ENCODE results near the gene DNAH2.
A peak's percentile ranks its signal among the peaks of the same experiment; 100 is the strongest.

DNAH2 gene

DNA sequence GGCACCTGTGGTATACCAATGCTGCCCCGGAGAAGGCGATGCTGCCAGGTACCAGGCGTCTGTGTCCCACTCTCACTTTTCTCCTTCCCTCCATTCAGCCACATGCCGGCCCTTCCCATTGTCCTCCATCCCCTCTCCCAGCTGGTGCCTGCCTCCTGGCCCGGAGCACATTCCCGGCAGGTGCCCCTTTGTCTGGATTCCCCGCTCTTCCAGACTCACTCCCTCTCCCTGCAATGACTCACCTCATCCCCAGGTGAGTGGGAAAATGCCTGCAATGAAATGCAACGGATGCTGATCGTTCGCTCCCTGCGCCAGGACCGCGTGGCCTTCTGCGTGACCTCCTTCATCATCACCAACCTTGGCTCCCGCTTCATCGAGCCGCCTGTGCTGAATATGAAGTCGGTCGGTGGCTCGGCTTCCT lies 106.0 kb downstream of the DNAH2 start:
- DNase-seq, result no peak

DNA sequence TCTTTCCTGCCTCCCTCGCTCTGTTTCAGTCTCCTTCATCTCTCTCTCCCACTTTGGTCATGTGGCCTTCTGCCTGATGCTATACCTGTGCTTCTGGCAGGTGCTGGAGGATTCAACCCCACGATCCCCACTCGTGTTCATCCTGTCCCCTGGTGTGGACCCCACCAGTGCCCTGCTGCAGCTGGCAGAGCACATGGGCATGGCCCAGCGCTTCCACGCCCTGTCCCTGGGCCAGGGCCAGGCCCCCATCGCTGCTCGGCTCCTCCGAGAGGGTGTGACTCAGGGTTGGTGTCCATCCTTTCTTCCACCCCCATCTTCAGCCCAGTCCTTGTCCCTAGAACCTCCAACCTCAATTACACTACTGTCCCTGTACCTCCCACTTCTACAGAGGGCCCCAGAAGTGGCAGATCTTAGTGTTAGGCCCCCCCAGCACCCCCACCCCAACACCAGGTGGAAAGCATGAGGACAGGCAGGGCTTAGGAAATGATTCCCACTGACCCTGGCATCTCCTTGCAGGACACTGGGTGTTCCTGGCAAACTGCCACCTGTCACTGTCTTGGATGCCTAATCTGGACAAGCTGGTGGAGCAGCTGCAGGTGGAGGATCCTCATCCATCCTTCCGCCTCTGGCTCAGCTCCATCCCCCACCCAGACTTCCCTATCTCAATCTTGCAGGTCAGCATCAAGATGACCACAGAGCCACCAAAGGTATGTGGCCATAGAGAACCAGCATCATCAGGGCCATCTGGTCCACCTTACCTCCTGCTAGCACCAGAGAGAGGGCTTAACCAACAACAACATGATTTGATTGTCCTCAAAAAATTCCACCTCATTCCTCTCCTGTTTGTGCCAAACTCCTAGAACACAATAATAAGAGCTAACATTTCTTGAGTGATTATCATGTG lies 106.7 kb downstream of the DNAH2 start:
- DNase-seq, result peak in 1 of 2 experiments; percentile 4

DNA sequence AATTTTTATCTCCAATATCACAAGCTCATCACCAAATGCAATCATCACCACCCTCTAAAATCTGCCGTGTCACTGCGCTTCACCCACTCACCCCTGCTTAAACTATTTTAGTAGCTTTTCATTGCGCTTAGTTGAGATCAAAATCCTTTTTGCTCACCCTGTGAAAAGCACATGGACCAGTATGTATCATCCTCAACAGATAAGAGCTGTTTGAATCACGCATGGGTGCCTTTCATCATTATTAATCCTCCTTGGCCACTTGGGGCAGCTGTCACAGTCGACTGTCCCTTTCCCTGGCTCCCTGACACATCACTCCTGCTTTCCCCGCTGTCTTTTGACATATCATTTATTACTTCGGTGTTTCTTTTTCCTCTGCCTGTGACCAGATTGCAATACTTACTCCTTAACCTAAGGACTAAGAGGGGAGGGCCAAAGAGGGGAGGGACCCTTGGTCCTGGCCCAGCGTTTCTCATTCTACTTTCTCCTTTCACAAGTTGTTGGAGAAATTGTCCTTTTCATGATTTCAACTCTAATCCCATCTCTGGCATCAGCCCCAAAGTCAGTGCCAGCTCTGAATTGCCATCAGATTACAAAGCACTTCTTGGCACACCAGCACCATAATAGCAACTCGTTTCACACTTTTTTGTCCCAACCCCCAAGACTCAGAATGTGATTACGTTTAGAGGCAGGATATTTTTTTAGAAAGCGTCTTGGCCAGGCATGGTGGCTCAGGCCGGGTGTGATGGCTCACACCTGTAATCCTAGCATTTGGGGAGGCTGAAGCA lies 107.9 kb downstream of the DNAH2 start:
- peak in 1 of 2 experiments; percentile 18 for DNase-seq

DNA sequence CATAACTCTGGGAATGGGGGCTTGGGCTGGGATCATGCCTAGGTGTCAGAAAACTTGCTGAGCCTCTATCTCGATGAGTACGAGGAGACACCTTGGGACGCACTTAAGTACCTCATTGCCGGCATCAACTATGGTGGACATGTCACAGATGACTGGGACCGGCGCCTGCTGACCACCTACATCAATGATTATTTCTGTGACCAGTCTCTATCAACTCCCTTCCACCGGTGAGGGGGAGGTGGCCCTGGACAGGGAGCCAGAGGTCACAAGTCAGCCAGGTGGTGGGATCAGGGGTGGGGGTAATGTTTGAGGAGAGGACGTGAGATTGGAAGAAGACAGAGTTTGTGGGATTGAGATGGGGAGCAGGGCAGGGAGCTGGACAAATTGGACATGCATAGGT lies 113.1 kb downstream of the DNAH2 start:
- no peak for DNase-seq

DNA sequence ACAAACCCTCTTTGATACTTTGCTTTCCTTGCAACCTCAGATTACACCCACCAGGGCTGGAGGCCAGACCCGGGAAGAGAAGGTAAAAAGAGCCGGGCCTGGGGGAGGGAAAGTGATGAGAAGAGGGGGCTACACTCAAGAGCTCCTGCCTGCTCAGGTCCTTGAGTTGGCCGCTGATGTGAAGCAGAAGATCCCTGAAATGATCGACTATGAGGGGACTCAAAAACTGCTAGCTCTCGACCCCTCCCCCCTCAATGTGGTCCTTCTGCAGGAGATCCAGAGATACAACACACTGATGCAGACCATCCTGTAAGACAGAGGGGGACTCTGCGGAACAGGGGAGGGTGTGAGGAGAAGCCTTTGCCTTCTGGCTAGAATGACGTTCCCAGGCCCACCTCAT lies 113.7 kb downstream of the DNAH2 start:
- no peak for DNase-seq

DNA sequence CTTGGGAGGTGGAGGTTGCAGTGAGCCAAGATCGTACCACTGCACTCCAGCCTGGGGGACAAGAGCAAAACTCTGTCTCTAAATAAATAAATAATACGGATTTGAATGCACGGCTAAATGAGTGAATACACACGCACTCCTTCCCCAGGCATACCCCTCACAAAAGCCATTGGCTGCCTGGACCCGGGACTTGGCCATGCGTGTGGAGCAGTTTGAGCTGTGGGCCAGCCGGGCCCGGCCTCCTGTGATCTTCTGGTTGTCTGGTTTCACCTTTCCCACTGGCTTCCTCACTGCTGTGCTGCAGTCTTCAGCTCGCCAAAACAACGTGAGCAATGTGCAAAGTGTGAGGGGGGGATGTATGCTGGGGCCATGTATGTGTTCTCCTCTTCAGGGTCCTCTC lies 114.9 kb downstream of the DNAH2 start:
- no peak for DNase-seq

DNA sequence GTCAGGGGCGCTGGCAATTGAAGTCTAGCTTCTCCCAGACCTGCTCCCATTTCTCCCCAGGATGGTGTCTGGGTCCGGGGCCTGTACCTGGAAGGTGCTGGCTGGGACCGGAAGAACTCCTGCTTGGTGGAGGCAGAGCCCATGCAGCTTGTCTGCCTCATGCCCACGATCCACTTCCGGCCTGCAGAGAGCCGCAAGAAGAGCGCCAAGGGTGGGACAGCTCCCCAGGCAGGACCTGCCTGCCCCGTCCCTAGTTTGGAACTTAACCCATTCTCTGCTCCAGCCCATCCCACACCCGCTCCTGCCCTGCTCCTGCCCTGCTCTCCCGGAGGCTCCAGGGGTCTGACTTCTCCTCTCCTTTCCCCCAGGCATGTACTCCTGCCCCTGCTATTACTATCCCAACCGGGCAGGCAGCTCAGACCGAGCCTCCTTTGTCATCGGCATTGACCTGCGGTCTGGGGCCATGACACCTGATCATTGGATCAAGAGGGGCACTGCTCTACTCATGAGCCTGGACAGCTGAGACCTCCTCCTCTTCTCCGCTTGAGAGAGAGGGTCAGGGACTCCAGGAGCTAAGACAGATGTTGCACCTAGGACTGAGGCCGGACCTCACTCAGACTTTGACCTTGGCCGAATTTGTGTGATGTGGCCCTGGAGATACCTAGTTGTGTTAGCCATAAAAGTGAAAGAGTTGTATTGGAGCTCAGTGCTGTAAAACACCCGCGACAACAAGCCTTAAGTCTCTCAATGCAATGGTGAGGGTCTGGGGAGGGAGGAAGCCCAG lies 115.7 kb downstream of the DNAH2 start:
- DNase-seq, result no peak

DNA sequence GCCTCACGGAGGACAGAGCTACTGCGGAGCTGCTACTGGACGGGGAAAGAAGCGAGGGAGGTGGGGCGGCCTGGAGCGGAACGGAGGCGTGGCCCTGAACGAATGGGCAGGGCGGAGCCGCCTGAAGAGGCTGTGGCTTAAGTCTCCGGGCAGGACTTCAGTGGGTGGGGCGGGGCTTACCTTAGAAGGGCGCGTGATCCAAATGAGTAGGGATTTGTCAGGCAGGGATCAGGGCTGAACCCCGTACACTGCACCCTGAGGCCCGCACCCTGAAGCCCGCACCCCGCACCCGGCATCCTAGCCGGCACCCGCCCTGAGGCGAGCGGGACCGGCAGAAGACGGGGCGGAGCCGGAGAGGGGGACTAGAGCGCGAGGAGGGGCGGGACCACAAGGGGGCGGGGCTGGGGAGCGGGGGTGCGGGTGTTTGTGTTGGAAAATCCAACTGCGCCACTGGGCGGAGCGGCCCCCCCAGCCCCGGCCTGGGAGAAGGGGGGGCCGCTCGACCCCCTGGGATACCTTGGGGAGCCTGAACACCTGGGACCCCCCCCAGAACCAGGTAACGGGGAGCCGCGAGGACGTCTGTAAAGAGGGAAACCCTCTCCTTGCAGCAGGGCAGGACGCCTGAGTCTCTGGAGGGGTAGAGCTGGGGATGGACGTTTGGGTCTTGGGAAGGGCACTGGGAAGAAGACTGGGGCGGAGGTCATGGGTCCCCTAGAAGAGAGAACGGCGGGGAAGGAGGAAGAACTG lies 116.4 kb downstream of the DNAH2 start, which contains the start of gene KDM6B:
Gene KDM6B, plus strand, starts transcription at position 423 of the 747 bp plus-strand sequence. CDS start 11,338 bp downstream, outside the sequence.
- peak; percentile 89 to 92 for DNase-seq

DNA sequence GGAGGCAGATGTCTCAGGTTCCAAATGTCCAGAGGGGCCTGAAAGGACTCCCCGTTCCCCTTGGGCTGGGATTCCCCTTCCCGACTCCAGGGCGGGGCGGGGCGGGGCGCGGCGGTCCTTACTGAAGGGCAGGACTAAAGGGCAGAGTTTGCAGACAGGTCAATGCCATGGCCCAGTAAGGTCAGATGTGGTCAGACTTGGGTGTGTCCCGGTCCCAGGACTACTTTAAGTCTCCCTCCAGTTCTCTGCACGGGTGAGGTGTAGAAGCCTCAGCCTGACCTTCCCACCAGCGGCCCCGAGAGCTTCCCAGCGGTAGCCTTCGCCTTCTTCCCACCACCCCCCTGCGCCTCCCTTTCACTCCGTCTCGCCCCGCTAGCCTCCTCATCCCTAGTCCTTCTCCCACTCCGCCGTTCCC lies 117.0 kb downstream of the DNAH2 start:
- peak in 1 of 2 experiments; percentile 47 for DNase-seq

DNA sequence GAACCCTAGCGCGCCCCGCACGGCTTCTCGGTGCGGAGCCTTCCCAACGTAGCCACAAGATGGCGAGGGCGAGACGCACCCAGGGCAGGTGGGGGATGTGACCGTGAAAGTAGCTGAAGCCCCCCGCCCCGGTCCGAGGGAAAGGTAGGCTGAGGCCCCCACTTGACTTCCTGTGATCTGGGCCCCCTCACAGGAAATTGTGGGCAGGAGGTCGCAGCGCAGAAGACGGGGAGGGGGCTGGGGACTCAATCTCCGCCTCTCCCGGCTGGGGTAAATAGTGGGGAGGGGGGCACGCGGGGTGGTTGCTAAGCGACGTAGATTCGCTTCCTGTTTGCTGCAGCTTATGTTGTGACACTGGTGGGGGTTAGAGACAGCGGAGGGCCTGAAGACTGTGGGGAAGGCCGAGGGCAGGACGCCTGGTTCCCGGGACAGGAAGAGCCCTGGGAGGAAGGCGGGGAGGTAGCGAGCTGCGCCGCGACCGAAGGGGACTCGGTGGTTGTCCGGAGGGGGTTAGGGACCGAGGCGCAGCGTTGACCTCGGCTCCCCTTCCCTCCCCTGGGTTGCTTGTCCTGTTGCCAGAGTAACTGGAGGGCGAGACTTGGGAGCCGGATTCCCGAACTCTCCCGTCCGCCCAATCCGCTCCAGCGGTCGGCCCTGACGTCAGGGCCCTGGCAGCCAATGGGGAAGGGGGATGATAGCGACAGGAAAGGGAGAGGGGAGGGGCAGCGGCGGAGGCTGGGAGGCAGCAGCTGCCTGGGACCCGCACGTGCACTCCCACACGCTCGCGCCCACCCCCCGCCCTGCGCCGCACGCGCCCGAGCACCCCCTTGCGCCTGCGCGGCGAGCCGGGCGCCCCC lies 117.6 kb downstream of the DNAH2 start:
- peak; percentile 99 for DNase-seq

DNA sequence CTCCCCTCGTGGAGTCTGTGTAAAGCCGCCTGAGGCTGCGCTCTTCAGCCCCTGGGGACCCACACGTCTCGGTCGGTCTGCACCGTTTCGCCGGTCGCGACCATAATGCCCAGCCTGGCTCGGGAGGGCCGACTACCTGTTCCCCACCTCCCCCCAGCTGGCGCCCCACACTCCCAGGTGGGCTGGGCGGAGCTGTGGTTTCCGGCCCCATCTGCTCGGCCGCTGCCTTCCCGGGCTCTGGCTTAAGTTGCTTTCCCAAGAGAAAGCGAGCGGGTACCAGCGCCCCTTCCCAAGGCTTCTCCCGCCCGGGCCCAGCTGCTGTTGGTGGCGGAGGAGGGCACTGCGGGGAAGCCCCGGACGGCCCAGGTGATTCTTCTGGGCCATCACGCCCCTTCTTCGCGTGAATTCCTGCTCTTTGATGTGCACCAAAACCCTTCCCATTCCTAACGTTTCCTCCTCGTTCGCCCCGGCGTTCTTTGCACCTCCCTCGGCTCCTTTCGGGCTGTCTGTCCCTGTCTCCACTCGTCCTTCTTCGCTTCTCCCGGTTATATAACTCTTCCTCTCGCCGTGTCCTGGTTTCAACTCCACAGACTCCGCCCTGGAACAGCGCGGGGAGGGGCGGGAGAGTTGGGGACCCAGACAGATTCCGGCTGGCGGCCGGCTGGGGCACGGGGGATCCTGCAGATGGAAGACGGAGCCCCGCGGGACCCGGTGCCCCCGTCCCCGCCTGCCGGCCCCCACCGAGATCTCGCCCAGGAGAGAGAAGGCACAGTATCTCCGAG lies 118.5 kb downstream of the DNAH2 start:
- DNase-seq, result peak; percentile 79 to 84

DNA sequence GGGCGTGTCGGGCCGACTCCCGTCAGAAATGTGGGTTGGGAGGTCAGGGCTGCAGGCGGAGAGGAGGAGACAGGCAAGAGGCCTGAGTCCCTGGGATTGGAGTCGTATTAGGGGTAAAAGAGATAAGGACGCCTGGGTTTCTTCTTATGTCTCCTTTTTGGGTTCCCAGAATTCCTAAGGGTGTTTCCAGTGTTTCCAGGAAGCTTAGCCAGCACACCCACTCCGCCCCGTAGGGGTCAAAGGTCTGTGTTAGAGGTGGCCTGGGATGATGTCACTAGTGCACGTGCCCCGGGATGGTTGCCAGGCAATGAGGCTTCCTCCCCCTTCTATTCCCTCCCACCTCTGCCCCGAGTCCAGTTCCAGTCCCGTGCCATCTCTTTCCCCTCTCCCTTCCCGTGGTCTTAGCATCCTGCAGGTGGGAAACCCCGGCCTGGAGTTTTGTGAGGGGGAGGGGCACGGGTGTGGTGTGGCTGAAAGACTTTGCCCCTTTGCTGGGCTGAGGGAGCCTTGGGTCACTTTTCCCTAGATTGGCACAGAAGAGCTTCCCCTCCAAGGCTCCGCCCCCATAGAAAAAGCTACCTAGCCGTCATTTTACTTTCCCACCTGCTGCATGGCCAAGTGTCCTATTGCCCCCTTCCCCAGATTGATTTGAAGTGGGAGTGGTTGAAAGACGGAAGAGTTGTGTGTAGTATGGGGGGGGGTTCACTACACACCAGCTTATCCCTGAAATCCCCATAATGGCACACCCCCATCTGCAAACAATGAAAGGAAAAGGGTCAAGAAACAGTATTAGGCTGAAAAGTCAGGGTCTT lies 119.3 kb downstream of the DNAH2 start:
- DNase-seq, result peak; percentile 99

DNA sequence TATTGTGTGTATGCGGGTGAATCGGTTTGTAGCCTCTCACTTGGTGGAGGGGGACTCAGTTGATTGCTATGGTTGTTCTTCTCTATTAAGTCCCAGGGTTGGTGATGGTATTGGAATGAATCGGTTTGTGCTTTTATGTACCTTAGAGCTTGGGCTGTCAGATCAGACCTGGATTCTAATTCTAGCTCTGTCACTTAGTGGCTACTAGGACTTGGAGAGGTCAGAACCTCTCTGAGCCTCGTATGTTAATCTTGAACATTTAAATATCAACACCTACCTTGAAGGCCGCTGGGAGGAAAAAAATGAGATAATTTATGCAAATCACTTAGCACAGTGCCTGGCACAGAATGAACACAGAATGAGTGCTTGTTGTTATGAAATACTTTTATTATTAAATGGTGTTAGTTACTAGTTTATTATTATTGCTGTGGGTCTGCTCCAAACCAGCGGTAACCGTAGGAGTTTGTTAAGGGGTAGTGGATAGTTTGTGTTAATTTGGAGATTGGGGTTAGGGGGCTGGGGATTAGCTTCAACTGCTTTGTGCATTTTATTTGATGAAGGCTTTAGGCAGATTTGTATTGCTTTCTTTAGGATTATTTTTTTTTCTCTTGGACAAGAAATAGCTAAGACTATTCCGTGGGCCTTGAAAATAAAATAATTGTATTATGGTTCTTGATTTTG lies 120.0 kb downstream of the DNAH2 start:
- DNase-seq, result peak; percentile 17 to 48

DNA sequence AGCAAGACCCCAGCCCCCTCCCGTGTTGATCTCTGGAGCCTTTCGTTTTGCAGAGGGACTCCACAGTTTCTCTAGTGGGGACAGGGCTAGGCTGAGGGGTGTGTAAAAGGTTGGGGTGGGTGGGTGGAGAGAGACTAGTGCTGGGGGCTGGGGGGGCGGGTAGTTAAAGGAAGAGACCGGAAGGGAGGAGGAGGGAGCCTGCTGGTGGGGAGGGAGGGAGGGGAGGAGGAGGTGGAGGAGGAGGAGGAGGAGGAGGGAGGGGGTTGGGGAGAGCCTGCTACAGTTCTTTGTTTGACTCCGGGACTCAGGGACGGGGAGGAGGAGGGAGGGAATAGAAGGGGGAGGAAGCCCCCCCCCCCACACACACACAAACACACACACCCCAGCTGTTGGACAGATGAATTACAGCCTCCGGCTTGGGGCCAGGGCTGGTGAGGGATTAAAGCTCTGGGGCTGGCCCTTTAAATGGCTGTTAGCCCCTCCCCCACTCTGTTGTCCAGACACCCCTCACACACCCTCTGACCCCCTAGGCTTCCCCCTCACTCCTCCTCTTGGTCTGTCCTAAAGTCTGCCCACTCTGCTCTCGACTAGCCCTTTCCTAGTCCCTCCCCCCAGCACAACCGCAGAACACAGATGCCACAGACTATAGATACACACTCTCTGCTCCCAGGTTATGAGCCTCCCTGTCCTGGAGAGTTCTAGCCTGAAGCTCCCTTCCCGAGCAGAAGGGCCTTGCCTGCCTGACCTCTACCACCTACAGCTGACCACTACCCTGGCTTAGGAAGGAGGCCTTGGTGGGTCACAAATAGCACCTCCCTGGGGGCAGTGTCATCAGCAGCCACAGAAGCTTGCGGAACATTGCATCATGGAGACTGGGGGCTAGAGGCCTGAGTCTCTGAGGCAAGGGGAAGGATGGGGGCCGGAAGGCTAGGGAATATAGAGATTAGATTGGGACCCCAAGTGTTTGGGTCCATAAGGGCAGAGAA lies 120.8 kb downstream of the DNAH2 start:
- peak; percentile 48 to 80 for DNase-seq

DNA sequence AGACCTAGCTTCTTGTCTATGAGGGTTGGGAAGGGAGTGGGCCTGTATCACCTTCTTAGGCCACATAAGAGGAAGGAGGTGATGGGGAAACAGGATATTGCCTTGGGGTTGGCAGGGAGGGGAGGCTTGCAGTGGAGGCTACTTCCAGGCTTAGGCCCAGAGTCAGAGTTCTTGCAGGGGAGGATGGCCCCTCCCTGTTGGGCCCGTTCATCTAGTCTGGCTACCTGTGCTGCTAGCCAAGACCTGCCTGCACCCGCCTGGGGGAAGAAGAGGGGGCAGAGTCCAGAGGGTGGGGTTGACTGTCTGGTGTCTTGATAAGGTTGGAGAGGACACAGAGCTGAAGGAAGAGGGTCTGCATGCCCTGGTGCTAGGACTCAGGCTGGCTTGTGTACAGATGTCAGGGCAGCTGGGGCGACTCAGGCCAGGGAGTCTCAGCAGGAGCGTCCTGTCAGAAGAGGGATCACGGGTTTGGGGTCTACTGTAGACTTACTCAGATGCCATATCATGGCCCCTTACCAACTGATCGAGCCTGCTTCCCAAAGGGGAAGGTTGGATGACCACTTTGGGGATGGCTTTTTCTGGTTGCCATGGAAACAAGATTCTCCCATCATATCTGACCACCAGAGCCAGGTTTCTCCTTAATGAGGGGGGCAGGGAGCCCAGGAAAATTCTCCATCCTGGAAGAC lies 121.8 kb downstream of the DNAH2 start:
- DNase-seq, result no peak

DNA sequence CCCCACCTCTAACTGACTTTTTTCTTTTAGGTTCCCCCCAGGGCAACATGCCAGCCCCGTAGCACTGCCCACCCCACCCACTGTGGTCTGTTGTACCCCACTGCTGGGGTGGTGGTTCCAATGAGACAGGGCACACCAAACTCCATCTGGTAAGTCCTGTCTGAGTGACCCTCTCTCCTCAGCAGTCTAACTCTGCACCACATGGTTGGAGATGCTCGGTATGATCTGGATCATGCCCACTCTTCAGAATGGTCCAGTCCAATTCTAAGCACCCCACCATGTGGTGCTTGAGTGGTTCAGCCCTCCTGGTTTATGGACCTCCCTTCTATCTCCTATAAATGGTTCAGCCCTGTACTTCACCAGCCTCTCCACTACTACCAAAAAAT lies 122.3 kb downstream of the DNAH2 start:
- DNase-seq, result no peak

DNA sequence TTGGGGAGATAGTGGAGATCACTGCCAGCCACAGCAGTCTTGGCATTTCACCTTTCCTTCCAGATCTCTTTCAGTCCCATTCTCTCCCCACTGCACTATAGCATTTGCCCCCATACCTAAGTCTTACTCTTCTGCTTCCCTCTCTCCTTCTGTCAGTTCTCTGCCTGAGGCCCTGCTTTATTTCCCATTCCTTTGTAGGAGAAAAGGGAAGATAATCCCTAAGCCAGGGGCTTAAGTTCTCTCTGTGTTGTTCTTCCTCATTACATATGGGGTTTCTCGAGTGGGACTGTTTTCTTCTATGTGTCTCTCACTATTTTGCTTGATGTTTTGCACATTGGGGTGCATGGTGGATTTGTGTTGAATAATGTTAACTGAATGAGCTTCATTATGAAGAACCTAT lies 122.9 kb downstream of the DNAH2 start:
- DNase-seq, result no peak
